Stimulated activated CD8-positive, alpha-beta memory T cell treated with anti-CD3 and anti-CD28 coated beads, Interleukin-12 subunit alpha, Interleukin-12 subunit beta, amount 100 ng/mL, for 1 hour (primary cell): ENCODE results near the gene ROS1.

ENCODE experiments used
- DNase-seq: peaks from one replicate; pipeline ENCODE4 v3.0.0-alpha.2; 2020; ENCODE audit warnings: low read depth

The ROS1 gene

GRCh38 chr6:117440706-117441525, 15.2 kb upstream of the ROS1 start:
- DNase-seq: no peak

DNA sequence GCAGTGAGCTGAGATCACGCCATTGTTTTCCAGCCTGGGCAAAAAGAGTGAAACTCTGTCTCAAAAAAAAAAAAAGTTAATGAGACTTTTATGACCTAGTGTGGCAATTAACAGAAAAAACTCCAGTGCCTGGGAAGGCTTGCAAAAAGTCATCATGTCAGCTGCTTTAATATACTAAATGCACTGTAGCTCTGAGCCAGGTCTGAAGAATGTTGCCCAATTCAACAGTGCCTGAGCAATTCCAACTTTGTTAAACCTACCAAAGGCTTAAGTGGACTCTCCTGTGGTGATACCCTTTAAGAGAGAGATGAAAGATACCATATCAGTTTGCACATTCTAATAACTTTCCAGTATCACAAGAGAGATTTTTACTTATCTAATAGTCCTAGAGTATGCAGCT, 6.5 kb upstream of the ROS1 start:
- no peak for DNase-seq

- DNase-seq: no peak
These were observed 2.0 kb downstream of the ROS1 start for GRCh38 chr6:117423754-117424153.

GRCh38 chr6:117418320-117418719, 7.4 kb downstream of the ROS1 start:
- no peak for DNase-seq

- DNase-seq: no peak
These were observed 7.9 kb downstream of the ROS1 start for GRCh38 chr6:117417851-117418250.

DNA sequence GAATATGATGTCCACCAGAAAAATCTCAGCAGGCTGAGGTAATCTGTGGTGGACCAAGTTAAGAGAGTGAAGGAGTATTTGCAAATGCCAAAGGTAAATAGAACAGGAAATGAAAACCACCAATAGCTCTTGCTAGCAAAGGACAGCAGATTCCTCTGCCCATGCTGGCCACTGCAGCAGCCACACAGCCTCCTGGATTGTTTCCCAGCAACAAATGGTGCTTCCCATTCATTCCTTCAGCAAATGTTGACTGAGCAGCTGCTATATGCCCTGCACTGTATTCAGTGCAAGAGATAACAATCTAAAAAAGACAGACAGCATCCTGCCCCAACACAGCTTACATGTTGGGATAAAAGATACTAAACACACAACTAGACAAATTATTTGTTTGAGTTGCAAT, 11.0 kb downstream of the ROS1 start:
- no peak for DNase-seq

DNA sequence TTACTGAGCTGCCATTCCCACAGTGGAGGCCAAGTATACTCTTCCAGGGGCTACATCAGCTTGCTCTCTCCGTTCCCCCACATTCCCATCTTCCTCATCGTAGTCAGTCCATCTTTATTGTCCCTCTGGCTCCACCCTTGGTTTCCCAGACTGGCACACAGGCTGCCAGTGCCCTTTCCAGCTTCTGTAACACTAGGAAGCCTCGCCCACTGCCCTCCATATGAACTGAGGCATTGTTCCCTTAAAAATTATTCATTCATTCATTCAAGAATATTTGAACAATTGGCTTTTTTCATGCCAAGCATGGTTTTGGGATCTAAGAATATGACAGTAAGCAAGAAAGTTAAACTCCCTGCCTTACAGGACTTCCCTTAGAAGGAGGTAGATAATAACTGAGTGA, 14.3 kb downstream of the ROS1 start:
- no peak for DNase-seq

DNA sequence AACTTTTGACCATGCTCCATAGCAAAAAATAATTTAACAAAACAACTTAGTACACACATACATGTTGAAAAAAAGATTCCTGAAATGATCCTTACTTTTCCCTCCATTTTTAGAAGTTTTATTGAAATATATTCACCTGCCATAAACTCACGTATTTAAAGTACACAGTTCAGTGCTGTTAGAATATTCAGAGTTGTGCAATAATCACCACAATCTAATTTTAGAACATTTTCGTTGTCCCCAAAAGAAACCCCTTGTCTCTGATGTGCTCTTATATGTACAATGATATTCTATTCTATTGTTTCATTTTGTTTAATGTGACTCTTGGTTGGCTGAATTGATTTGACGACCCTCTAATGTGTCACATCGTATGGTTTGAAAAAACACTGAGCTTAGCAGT, 15.9 kb downstream of the ROS1 start:
- DNase-seq: no peak

- no peak for DNase-seq
These were observed 16.3 kb downstream of the ROS1 start for GRCh38 chr6:117409420-117409819.

GRCh38 chr6:117404548-117404947, 21.2 kb downstream of the ROS1 start:
- no peak for DNase-seq

GRCh38 chr6:117401799-117402198, 23.9 kb downstream of the ROS1 start:
- DNase-seq: no peak

DNA sequence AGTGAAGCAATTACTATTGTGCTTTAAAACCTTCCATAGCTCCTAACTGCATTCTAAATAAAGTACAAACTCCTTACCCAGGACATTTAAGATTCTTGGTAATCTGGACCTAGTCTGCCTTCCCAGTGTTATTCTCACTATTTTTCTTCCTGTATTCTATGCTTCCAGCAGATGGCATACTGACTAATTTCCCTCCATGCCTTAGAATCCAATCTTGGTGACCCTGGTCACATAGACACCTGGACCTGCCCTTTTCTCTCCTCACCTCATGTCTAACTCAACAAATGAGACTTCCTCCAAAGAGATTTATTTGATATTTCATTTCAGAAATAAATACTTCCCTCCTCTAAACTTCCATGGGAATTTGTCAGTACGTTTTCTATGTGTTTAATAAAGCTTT, 25.8 kb downstream of the ROS1 start:
- DNase-seq: no peak

GRCh38 chr6:117399126-117399525, 26.6 kb downstream of the ROS1 start:
- DNase-seq: no peak

DNA sequence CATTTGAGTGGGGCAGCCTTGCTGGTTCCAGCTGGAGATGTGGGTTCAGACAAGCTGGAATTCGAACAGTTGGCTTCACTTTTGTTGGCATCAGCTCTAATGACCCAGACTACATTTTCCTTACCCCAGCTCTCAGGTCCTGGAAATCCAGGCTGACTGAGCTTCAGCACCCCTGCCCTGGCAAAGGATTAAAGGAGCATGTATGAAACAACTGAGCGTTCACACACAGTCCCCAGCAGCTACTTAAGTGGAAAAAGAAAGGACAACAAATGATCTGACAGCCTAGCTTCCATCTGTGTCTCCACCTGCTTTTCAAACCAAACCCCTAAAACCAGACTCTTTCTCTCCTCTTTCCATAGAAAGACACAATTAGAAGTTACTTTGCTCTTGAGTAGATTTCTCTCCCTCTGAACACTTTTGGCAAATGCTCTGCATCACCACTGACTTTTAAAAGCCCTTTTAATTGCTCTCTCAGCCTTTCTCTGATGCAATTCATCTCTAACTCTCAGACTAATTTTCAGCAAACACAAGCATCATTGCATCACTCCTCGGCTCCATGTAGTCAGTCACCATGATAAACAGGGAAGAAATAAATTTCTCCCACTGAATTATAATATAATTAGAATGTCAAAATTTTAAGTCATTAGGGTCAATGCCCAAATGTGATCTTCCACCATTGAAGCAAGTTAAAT, 28.1 kb downstream of the ROS1 start:
- DNase-seq: no peak

- no peak for DNase-seq
These were observed 29.5 kb downstream of the ROS1 start for GRCh38 chr6:117396228-117396627.

DNA sequence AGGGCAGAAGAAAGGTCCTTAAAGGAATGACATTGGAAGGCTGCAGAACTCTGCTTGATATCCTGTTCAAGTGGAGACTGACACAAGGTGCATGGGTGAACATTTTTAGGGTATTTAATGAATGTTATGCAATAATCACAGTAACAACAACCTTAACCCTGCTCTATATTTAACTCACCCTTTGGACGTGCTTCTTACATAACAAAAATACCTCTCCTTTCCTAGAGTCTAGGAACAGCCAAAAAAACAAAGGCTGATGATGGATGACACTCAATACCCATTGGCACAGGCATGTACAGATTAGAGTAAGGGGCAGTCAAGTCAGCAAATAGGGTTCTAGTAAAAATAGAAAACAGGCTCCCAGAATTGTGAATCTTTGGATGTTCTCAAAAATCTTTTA, 30.6 kb downstream of the ROS1 start:
- no peak for DNase-seq

DNA sequence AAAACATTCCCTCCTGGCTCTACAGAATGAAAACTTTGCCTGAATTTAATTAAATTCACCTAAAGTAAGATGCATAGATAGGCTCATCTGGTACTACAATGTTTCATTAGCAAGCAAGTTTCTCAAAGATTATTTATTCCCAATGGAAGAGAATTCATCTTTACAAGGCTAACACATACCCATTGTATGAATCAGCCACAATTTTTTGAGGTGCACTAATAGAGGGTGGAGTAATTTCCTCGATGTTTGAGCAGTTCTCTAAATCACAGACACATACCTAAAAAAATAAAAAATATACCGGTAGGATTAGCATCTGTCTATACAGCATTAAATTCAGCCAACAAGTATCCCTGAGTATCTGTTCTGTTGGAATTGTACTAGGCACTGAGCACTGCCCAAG, 32.7 kb downstream of the ROS1 start:
- DNase-seq: no peak

DNA sequence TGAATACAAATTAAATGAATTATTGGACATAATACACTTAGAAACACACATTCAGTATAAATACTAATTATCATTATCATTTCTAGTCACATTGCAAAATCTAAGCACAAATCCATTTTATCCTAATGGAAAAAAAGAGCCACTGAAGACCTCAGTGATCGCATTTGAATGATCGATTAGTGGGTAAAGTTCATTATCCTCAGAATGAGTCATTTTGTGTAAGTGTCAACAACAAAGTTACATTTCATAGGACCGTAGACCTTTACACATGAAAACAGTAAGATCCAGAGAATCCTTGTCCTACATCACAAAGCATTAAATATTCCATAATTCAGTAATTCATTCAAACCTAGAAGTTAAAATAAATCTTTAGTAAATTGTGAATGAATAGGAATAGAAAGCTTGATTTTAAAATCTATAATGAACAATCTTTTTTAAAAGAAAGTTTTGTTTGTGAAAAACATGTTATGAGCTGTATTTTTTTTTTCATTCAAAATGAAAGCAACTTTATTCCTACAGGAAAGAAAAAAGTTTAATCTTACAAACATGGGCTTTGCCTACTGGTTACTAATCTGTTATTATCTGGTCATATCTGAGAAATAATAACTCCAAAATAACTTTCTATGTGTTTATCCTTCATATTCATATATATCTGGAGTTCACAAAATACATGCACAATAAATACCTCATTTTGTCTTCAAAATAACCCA, 33.7 kb downstream of the ROS1 start:
- no peak for DNase-seq

DNA sequence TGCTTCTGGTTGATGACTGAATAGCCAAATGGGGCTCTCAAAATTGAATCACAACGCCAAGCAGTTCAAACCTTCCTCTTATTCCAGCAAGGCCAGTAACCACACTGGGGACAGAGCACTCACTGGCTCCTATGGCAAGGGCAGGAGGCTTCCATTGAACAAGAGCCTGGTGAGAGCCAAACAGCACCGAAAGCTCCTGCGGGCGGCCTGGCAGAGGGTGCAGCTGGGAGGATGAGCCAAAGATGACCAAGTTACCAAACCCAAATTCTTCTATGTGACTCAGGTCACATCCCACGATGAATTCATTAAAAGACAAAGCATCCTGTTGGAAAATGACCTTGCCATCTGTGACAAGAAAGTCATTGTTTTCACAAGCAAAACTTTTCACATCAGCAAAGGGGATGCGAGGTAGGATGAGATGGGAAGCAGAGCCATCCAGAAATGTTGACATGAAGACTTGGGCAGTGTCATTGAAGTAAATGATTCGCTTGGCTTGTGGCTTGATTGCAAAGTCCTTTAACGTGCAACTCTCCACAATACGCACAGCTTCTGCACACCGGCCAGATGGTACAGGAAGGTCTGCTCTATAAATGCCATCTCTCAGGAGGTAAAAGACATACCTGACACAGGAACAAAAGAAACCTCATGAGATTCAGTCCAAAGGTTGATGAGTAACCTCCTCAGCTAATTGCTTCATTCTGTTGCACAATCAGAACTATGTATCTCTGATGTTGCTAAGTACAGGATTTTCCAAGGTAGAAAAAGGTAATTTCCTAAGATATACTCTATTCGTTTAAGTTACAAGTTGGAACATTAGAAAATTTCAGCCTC, 36.3 kb downstream of the ROS1 start:
- DNase-seq: no peak

GRCh38 chr6:117387454-117387974, 38.2 kb downstream of the ROS1 start:
- no peak for DNase-seq

- DNase-seq: no peak
These were observed 41.1 kb downstream of the ROS1 start for GRCh38 chr6:117384659-117385058.

- DNase-seq: no peak
These were observed 44.0 kb downstream of the ROS1 start for GRCh38 chr6:117381749-117382148.
